ENCODE measurements around the gene HIF3A.

The HIF3A gene

GRCh38 chr19:46337487-46337886, 40.6 kb downstream of the HIF3A start:
- no peak for TF ChIP-seq CTCF (IDR thresholded peaks at IDR 0.05)

DNA sequence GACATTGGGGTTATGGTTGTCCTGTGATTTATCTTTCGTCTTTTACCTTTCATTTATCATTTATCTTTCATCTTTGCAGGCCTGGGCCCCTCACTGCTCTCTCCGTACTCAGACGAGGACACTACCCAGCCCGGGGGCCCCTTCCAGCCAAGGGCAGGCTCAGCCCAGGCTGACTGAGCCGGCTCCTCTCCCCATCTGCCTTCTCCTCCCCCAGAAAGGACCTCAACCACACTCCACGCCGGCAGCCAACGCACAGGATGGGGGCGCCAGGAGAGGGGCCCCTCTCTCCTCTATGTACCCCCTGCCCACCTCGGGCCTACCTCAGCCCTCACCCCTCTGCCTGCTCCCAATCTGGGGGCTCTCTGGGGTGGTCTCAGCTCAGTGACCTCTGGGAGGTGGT, 42.6 kb downstream of the HIF3A start:
- no peak for TF ChIP-seq CTCF (IDR thresholded peaks at IDR 0.05)

- TF ChIP-seq CTCF (IDR thresholded peaks at IDR 0.05), result no peak
Observed at GRCh38 chr19:46340051-46340659, 43.3 kb downstream of the HIF3A start.

GRCh38 chr19:46341937-46342336, 45.1 kb downstream of the HIF3A start:
- TF ChIP-seq CTCF (IDR thresholded peaks at IDR 0.05), result no peak

GRCh38 chr19:46344363-46344762, 47.5 kb downstream of the HIF3A start:
- TF ChIP-seq CTCF (IDR thresholded peaks at IDR 0.05), result no peak

- TF ChIP-seq CTCF (IDR thresholded peaks at IDR 0.05), result no peak
Observed at GRCh38 chr19:46345157-46345556, 48.3 kb downstream of the HIF3A start.

DNA sequence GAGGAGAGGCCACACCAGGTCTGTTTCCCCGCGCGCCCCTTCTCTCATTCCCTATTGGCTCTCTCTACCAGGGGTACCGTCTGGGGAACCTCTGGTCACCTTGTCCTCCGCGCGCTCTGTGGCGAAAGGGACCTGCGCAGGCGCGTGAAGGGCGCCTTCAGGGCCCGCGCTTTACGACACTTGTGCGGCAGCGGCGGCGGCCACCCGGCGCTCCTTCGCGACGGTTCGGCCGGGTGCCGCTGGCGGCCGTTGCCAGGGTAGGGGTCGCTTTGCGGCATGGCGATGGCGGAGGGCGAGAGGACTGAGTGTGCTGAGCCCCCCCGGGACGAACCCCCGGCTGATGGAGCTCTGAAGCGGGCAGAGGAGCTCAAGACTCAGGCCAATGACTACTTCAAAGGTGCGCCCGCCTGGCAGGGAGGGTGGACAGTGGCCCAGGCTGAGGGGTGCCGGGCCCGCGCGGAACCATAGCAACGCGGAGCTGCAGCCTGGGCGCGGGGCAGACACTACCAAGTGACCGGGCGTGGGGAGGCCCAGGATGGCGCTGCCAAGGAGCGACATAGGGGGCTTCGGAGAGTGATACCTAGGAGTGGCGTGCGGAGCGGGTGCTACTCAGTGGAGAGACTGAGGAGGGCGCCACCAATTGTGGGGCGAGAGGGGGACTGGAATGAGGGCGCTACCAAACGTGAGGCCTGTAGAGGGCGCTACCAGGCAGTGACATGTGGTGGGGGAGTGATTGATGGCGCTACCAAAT, 50.2 kb downstream of the HIF3A start, which contains the start of gene PPP5C:
TSS of gene PPP5C (plus strand) at position 267 of the 751 bp plus-strand sequence. CDS start at position 277, 10 bp downstream.
- TF ChIP-seq CTCF (IDR thresholded peaks at IDR 0.05), result peak; percentile 70

Data from LNCAP (cell line).